IMR-90 (cell line): ENCODE data around the gene SLC12A7. TPM values are rescaled to one million over a fixed set of nuclear protein-coding genes. Genes with fewer than 3 reads are reported as not detected.

Experiments
- ATAC-seq: fragments of 200-7000 bp; cut with Tn5 transposase; 2 replicates; pipeline ENCODE4 v1.9.1; 2020; ENCODE audit warnings: low read depth, mild to moderate bottlenecking, moderate library complexity
- BruUV-seq: library from RNA; stranded (reverse); fragments of 400-500 nt; replicated peaks from 2 replicates; lab custom pipeline; 2021; lab: Mats Ljungman, UMichigan
- CTCF ChIA-PET: fragments of 300-600 bp; formaldehyde crosslinking; extraction: SDS; loops from one replicate; lab custom pipeline; 2021; ENCODE audit warnings: antibody characterized with exemption; lab: Yijun Ruan, JAX
- POLR2A ChIA-PET: fragments of 300-600 bp; sonication (Branson Sonifier 250); formaldehyde crosslinking; loops from one replicate; lab custom pipeline; 2022; ENCODE audit warnings: antibody characterized with exemption; ENCODE audit not compliant: unreplicated experiment; lab: Charles Lee
- DNase-seq: peaks from one replicate; pipeline ENCODE4 v3.0.0; 2013
- H2AFZ ChIP-seq: replicated peaks from 2 replicates; pipeline ENCODE3; 2013; ENCODE audit warnings: low read length, mild to moderate bottlenecking; ENCODE audit not compliant: poor library complexity
- H2AK5ac ChIP-seq: 2 replicates; pipeline ENCODE4 v1.6.1; 2013; ENCODE audit warnings: low read depth, low read length, inconsistent platforms
- H2AK9ac ChIP-seq: replicated peaks from 2 replicates; pipeline ENCODE3; 2013; ENCODE audit warnings: mild to moderate bottlenecking, low read depth, low read length, moderate library complexity; ENCODE audit not compliant: poor library complexity
- H2BK120ac ChIP-seq: 2 replicates; pipeline ENCODE4 v1.6.1; 2013; ENCODE audit warnings: low read depth, low read length, inconsistent platforms
- H2BK15ac ChIP-seq: 3 replicates; pipeline ENCODE4 v1.6.1; 2013; ENCODE audit warnings: low read depth, low read length, inconsistent platforms
- H2BK20ac ChIP-seq: 2 replicates; pipeline ENCODE4 v1.6.1; 2013; ENCODE audit warnings: low read depth, mild to moderate bottlenecking, inconsistent platforms, low read length, moderate library complexity
- H2BK5ac ChIP-seq: 2 replicates; pipeline ENCODE4 v1.6.1; 2013; ENCODE audit warnings: mild to moderate bottlenecking, low read depth, low read length, inconsistent platforms; ENCODE audit not compliant: poor library complexity, severe bottlenecking
- H3K14ac ChIP-seq: replicated peaks from 2 replicates; pipeline ENCODE4 v1.6.1; 2013; ENCODE audit warnings: low read depth, low read length, inconsistent platforms
- H3K18ac ChIP-seq: 2 replicates; pipeline ENCODE4 v1.6.1; 2013; ENCODE audit warnings: low read depth, low read length, control low read depth
- H3K23ac ChIP-seq: 2 replicates; pipeline ENCODE4 v1.6.1; 2013; ENCODE audit warnings: low read depth, low read length, inconsistent platforms
- H3K27ac ChIP-seq: 2 replicates; pipeline ENCODE4 v1.5.1; 2013; ENCODE audit warnings: mild to moderate bottlenecking, control low read depth, low read length; ENCODE audit not compliant: insufficient read depth
- H3K27me3 ChIP-seq: 2 replicates; pipeline ENCODE4 v1.6.1; 2013; ENCODE audit warnings: low read length; ENCODE audit not compliant: control insufficient read depth, insufficient read depth
- H3K36me3 ChIP-seq: 2 replicates; pipeline ENCODE4 v1.6.1; 2013; ENCODE audit warnings: low read length, mixed read lengths; ENCODE audit not compliant: control insufficient read depth, insufficient read depth
- H3K4ac ChIP-seq: 2 replicates; pipeline ENCODE4 v1.6.1; 2013; ENCODE audit warnings: low read depth, low read length, inconsistent platforms
- H3K4me1 ChIP-seq: 2 replicates; pipeline ENCODE4 v1.6.1; 2013; ENCODE audit warnings: low read length, mixed read lengths; ENCODE audit not compliant: control insufficient read depth, insufficient read depth
- H3K4me2 ChIP-seq: 2 replicates; pipeline ENCODE4 v1.6.1; 2013; ENCODE audit warnings: low read depth, mild to moderate bottlenecking, control low read depth, low read length, moderate library complexity
- H3K4me3 ChIP-seq: 2 replicates; pipeline ENCODE4 v1.5.1; 2013; ENCODE audit warnings: low read depth, mild to moderate bottlenecking, control low read depth, low read length, moderate library complexity; ENCODE audit not compliant: insufficient read depth
- H3K56ac ChIP-seq: 2 replicates; pipeline ENCODE4 v1.6.1; 2013; ENCODE audit warnings: low read length, inconsistent platforms; ENCODE audit not compliant: insufficient read depth; ENCODE audit errors: extremely low read depth
- H3K79me1 ChIP-seq, 2 experiments: 2 replicates each; pipeline ENCODE4 v1.6.1; 2013; ENCODE audit warnings: low read length in 2 of 2, inconsistent platforms in 1 of 2, low read depth in 1 of 2
- H3K9ac ChIP-seq: 2 replicates; pipeline ENCODE4 v1.6.1; 2013; ENCODE audit warnings: low read depth, low read length, control low read depth
- H3K9me1 ChIP-seq: 2 replicates; pipeline ENCODE4 v1.6.1; 2013; ENCODE audit warnings: low read length, inconsistent platforms; ENCODE audit not compliant: insufficient read depth
- H3K9me3 ChIP-seq: 2 replicates; pipeline ENCODE4 v1.6.1; 2013; ENCODE audit warnings: low read length; ENCODE audit not compliant: control insufficient read depth, insufficient read depth
- H4K20me1 ChIP-seq: 2 replicates; pipeline ENCODE4 v1.6.1; 2013; ENCODE audit warnings: low read length, inconsistent platforms; ENCODE audit not compliant: insufficient read depth
- H4K5ac ChIP-seq: 2 replicates; pipeline ENCODE4 v1.6.1; 2013; ENCODE audit warnings: mild to moderate bottlenecking, low read depth, low read length, control low read depth
- H4K8ac ChIP-seq, 2 experiments: 2 replicates each; pipeline ENCODE4 v1.6.1; 2013; ENCODE audit warnings: low read depth in 2 of 2, low read length in 2 of 2, control low read depth in 1 of 2, inconsistent platforms in 1 of 2
- H4K91ac ChIP-seq: 2 replicates; pipeline ENCODE4 v1.6.1; 2013; ENCODE audit warnings: low read depth, low read length, inconsistent platforms; ENCODE audit not compliant: insufficient read depth
- BHLHE40 ChIP-seq: fragments of 150-350 bp; IDR thresholded peaks from 2 replicates; pipeline ENCODE4 v1.6.1; 2016; ENCODE audit warnings: mild to moderate bottlenecking, low read depth, low read length
- CEBPB ChIP-seq: IDR thresholded peaks from 2 replicates; pipeline ENCODE4 v1.6.1; 2012; ENCODE audit warnings: low read depth, low read length, improper control_type of control experiment
- CTCF ChIP-seq: conservative IDR thresholded peaks from 2 replicates; pipeline ENCODE4 v1.5.1; 2012; ENCODE audit warnings: mild to moderate bottlenecking, low read depth, low read length, improper control_type of control experiment
- FOS ChIP-seq: fragments of 150-350 bp; IDR thresholded peaks from 2 replicates; pipeline ENCODE4 v1.6.1; 2016; ENCODE audit warnings: low read depth, low read length
- MAFK ChIP-seq: IDR thresholded peaks from 2 replicates; pipeline ENCODE4 v1.6.1; 2012; ENCODE audit warnings: low read depth, low read length, improper control_type of control experiment
- MAZ ChIP-seq: IDR thresholded peaks from 2 replicates; pipeline ENCODE4 v1.6.1; 2012; ENCODE audit warnings: low read depth, mild to moderate bottlenecking, low read length, improper control_type of control experiment, moderate library complexity, borderline replicate concordance
- MXI1 ChIP-seq: IDR thresholded peaks from 2 replicates; pipeline ENCODE4 v1.6.1; 2012; ENCODE audit warnings: low read depth, mild to moderate bottlenecking, low read length, moderate library complexity, borderline replicate concordance
- NFE2L2 ChIP-seq: fragments of 150-350 bp; IDR thresholded peaks from 2 replicates; pipeline ENCODE4 v1.6.1; 2016; ENCODE audit warnings: low read depth, mild to moderate bottlenecking, low read length
- POLR2A ChIP-seq: IDR thresholded peaks from 2 replicates; pipeline ENCODE4 v1.6.1; 2012; ENCODE audit warnings: mild to moderate bottlenecking, low read depth, low read length
- RAD21 ChIP-seq: IDR thresholded peaks from 2 replicates; pipeline ENCODE4 v1.6.1; 2012; ENCODE audit warnings: low read length, improper control_type of control experiment
- RCOR1 ChIP-seq: IDR thresholded peaks from 2 replicates; pipeline ENCODE4 v1.6.1; 2012; ENCODE audit warnings: mild to moderate bottlenecking, low read length, improper control_type of control experiment; ENCODE audit not compliant: insufficient replicate concordance
- RFX5 ChIP-seq: IDR thresholded peaks from 2 replicates; pipeline ENCODE4 v1.8.0; 2012; ENCODE audit warnings: low read depth, mild to moderate bottlenecking, low read length, moderate library complexity
- SMC3 ChIP-seq: fragments of 150-350 bp; IDR thresholded peaks from 2 replicates; pipeline ENCODE4 v1.6.1; 2016; ENCODE audit warnings: low read depth, mild to moderate bottlenecking, antibody characterized with exemption, low read length, moderate library complexity
- WGBS, 2 experiments: methylation state at CpG; one replicate each; pipeline versions ENCODE4 v1.1.5 to v1.1.7; 2013; ENCODE audit warnings: missing lambda C conversion rate in 2 of 2; ENCODE audit not compliant: insufficient read length in 1 of 2; ENCODE audit errors: extremely low coverage in 2 of 2; 5-methylcytosine and 5-hydroxymethylcytosine counted together
- dilution Hi-C: fragments of 300-500 bp; cut with HindIII; formaldehyde crosslinking; loops from one replicate; pipeline ENCODE4 v1.14.3; 2018; ENCODE audit warnings: low sequenced_read_pairs; ENCODE audit not compliant: unreplicated experiment
- in situ Hi-C: fragments of 300-500 bp; cut with MboI; formaldehyde crosslinking; loops from 3 replicates; pipeline ENCODE4 v1.14.3; 2019; ENCODE audit warnings: low sequenced_read_pairs, inconsistent platforms, mixed read lengths
- intact Hi-C: fragments of 100-400 bp; cut with micrococcal nuclease; formaldehyde crosslinking; loops from 2 replicates; pipeline ENCODE4 v1.10.0; 2022
- polyA plus RNA-seq, 3 experiments: library from polyadenylated mRNA; depleted of rRNA; stranded (reverse); fragments of >200 nt; gene quantifications; 2 replicates each; pipeline ENCODE4 v1.2.3, GENCODE V29; 2012; ENCODE audit warnings: low replicate concordance in 1 of 3
- total RNA-seq: library from RNA; depleted of rRNA; stranded (reverse); fragments of >200 nt; gene quantifications from 2 replicates; pipeline ENCODE4 v1.2.3, GENCODE V29; 2012
- TF ChIP-seq, protein P1 (sequence below): fragments of 150-350 bp; IDR thresholded peaks from 2 replicates; pipeline ENCODE4 v1.6.1; 2017; ENCODE audit warnings: mild to moderate bottlenecking, antibody characterized with exemption, low read length, low read depth

The SLC12A7 gene
- total and polyA plus RNA-seq, 2 of the 4 experiments (the other 2 are of a cell fraction) = 3.0 to 6.1 TPM

DNA sequence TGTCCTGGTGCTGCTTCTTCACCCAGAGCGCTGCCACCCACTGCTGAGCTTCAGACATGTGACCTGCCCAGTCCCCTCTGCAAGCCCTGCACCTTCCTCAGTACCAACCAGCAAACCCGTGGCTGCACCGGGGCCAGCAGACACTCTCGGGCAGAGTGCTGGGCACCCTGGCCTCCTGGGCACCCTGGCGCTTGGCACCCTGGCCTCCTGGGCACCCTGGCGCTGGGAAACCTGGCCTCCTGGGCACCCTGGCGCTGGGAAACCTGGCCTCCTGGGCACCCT, 31.7 kb upstream of the SLC12A7 start:
- Histone ChIP-seq H2BK20ac (no peak overlapping the region), H3K4me2 (no peak overlapping the region), H3K14ac (no peak overlapping the region), H3K4me3 (no peak overlapping the region), H2BK120ac (no peak overlapping the region), H3K9ac (no peak overlapping the region), H4K8ac (no peak overlapping the region), H3K23ac (no peak overlapping the region), H3K18ac (no peak overlapping the region), H3K9me3 (no peaks in the 10 kb centered on the region), H3K27ac (no peak overlapping the region), H2AK5ac (no peak overlapping the region), H2AK9ac (no peak overlapping the region), H2BK5ac (no peak overlapping the region), H2AFZ (no peak overlapping the region), H4K20me1 (no peaks in the 10 kb centered on the region), H4K91ac (no peak overlapping the region), H3K4me1 (no peaks in the 10 kb centered on the region), H3K9me1 (no peaks in the 10 kb centered on the region), H2BK15ac (no peak overlapping the region), H3K36me3 (no peaks in the 10 kb centered on the region), H3K79me1 (no peaks in the 10 kb centered on the region), H4K5ac (no peak overlapping the region), H3K56ac (no peak overlapping the region), H3K4ac (no peak overlapping the region), H3K27me3 (peaks cover 35% of the 10 kb centered on the region)
- TF ChIP-seq BHLHE40 = no peak
- TF ChIP-seq, protein P1, sequence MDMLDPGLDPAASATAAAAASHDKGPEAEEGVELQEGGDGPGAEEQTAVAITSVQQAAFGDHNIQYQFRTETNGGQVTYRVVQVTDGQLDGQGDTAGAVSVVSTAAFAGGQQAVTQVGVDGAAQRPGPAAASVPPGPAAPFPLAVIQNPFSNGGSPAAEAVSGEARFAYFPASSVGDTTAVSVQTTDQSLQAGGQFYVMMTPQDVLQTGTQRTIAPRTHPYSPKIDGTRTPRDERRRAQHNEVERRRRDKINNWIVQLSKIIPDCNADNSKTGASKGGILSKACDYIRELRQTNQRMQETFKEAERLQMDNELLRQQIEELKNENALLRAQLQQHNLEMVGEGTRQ = no peak
- TF ChIP-seq CTCF = no peak
- no peak for TF ChIP-seq RFX5
- TF ChIP-seq RAD21 = no peak
- no peak for TF ChIP-seq MAZ
- no peak for TF ChIP-seq SMC3
- TF ChIP-seq NFE2L2 = no peak
- no peak for TF ChIP-seq CEBPB
- no peak for TF ChIP-seq MXI1
- TF ChIP-seq RCOR1 = no peak
- no peak for TF ChIP-seq MAFK
- TF ChIP-seq FOS = no peak
- no peak for TF ChIP-seq POLR2A
- CTCF ChIA-PET = no interaction called here
- ATAC-seq (no peak), DNase-seq (no peak)
- POLR2A ChIA-PET = no interaction called here
- in situ Hi-C loops (no loop called here), intact Hi-C loops (no loop called here), dilution Hi-C loops (no loop called here)
- BruUV-seq = no TSS peak
- WGBS, 2 experiments = 81% methylated on average over 5 of the region's 7 CpGs; no CpG with 5 or more reads in 1 of the 2 experiments
